Vagina (tissue), 2 donors: ENCODE results near the gene PLA2G4B. TPM values are rescaled to one million over a fixed set of nuclear protein-coding genes. Genes with fewer than 3 reads are reported as not detected.

ENCODE experiments used
- DNase-seq, 2 donors: peaks; one replicate each; pipeline ENCODE4 v3.0.0-alpha.2; 2017; ENCODE audit errors: extremely low spot score in 2 of 2
- H3K27ac ChIP-seq: fragments of 200-600 bp; sonication (generic); one replicate; pipeline ENCODE4 v1.5.1; 2019
- H3K27me3 ChIP-seq: fragments of 200-600 bp; sonication (generic); one replicate; pipeline ENCODE4 v1.5.1; 2019
- H3K36me3 ChIP-seq, 2 donors: fragments of 200-600 bp; sonication (generic); one replicate each; pipeline ENCODE4 v1.5.1; 2017 to 2019
- H3K4me1 ChIP-seq: fragments of 200-600 bp; sonication (generic); one replicate; pipeline ENCODE4 v1.5.1; 2019
- H3K4me3 ChIP-seq, 2 donors: fragments of 200-600 bp; sonication (generic); 1 replicate in 1 of 2; 2 replicates in 1 of 2; pipeline ENCODE4 v1.5.1; 2016 to 2019
- H3K9me3 ChIP-seq: fragments of 200-600 bp; sonication (generic); one replicate; pipeline ENCODE4 v1.5.1; 2019
- POLR2A ChIP-seq, 2 donors: fragments of 450-650 bp; IDR thresholded peaks; one replicate each; pipeline ENCODE4 v1.6.1; 2017; ENCODE audit warnings: antibody characterized with exemption in 2 of 2, mild to moderate bottlenecking in 2 of 2, moderate library complexity in 2 of 2
- POLR2AphosphoS5 ChIP-seq, 2 donors: sonication (generic); formaldehyde crosslinking; IDR thresholded peaks; one replicate each; pipeline ENCODE4 v1.9.0; 2017; ENCODE audit warnings: antibody characterized with exemption in 2 of 2, mild to moderate bottlenecking in 2 of 2, low read depth in 1 of 2; ENCODE audit not compliant: insufficient read depth in 1 of 2
- intact Hi-C: fragments of 100-400 bp; cut with DNase I; formaldehyde crosslinking; loops from one replicate; pipeline ENCODE4 v1.15.1; 2023
- total RNA-seq: library from RNA; depleted of rRNA; stranded (reverse); fragments of >200 nt; gene quantifications from one replicate; pipeline ENCODE4 v1.2.3, GENCODE V29; 2016
- TF ChIP-seq, protein P1 (sequence below), 3 experiments: fragments of 450-650 bp in 2 of 3; fragments of 200-600 bp in 1 of 3; sonication (generic) in 1 of 3; IDR thresholded peaks; one replicate each; pipeline ENCODE4 v1.5.1; 2017 to 2019; ENCODE audit warnings: antibody characterized with exemption in 3 of 3, mild to moderate bottlenecking in 2 of 3, moderate library complexity in 2 of 3

Gene PLA2G4B
- total RNA-seq, 1 donor from 2014 or later = 34.1 TPM

DNA sequence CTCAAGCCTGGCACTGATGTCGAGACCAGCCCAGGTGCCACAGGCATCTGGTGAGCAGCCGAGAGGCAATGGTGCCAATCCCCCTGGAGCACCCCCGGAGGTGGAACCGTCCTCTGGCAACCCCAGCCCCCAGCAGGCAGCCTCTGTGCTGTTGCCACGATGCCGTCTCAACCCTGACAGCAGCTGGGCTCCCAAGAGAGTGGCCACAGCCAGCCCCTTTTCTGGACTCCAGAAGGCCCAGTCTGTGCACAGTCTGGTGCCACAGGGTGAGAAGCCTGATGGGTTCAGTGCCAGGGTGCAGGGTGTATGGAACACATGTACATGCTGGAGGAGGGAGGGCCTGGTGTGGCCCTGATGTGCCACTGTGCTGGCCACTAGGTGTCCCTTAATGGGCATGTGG, 15.7 kb upstream of the PLA2G4B start:
- Histone ChIP-seq H3K36me3 (peaks cover 0 to 60% of the 10 kb centered on the region in 2 donors), H3K4me1 (peaks cover 8% of the 10 kb centered on the region)

DNA sequence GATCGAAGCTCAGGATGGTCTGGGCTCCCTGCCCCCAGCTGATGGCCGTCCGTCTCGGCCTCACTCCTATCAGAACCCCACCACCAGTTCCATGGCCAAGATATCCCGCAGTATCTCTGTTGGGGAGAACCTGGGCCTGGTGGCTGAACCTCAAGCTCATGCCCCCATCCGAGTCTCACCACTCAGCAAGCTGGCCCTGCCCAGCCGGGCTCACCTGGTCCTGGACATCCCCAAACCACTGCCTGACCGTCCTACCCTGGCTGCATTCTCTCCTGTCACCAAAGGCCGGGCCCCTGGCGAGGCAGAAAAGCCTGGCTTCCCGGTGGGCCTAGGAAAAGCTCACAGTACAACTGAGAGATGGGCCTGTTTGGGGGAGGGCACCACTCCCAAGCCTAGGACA, 15.1 kb upstream of the PLA2G4B start:
- intact Hi-C loops = no loop called here

More for the DNA sequence above, 15.7 kb upstream of the PLA2G4B start:
- intact Hi-C loops = no loop called here
- H3K9me3 ChIP-seq = no peaks in the 10 kb centered on the region
- no peak overlapping the region for H3K27ac ChIP-seq
- TF ChIP-seq POLR2AphosphoS5 (IDR thresholded peaks at IDR 0.05; ENCODE audit: insufficient read depth in 1 of 2, low read depth in 1 of 2) (no peak), POLR2A (IDR thresholded peaks at IDR 0.05) (no peak)
- TF ChIP-seq, protein P1, sequence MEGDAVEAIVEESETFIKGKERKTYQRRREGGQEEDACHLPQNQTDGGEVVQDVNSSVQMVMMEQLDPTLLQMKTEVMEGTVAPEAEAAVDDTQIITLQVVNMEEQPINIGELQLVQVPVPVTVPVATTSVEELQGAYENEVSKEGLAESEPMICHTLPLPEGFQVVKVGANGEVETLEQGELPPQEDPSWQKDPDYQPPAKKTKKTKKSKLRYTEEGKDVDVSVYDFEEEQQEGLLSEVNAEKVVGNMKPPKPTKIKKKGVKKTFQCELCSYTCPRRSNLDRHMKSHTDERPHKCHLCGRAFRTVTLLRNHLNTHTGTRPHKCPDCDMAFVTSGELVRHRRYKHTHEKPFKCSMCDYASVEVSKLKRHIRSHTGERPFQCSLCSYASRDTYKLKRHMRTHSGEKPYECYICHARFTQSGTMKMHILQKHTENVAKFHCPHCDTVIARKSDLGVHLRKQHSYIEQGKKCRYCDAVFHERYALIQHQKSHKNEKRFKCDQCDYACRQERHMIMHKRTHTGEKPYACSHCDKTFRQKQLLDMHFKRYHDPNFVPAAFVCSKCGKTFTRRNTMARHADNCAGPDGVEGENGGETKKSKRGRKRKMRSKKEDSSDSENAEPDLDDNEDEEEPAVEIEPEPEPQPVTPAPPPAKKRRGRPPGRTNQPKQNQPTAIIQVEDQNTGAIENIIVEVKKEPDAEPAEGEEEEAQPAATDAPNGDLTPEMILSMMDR (IDR thresholded peaks at IDR 0.05) = no peak
- no peak for DNase-seq
- no peaks in the 10 kb centered on the region for H3K27me3 ChIP-seq
- no peak overlapping the region for H3K4me3 ChIP-seq

DNA sequence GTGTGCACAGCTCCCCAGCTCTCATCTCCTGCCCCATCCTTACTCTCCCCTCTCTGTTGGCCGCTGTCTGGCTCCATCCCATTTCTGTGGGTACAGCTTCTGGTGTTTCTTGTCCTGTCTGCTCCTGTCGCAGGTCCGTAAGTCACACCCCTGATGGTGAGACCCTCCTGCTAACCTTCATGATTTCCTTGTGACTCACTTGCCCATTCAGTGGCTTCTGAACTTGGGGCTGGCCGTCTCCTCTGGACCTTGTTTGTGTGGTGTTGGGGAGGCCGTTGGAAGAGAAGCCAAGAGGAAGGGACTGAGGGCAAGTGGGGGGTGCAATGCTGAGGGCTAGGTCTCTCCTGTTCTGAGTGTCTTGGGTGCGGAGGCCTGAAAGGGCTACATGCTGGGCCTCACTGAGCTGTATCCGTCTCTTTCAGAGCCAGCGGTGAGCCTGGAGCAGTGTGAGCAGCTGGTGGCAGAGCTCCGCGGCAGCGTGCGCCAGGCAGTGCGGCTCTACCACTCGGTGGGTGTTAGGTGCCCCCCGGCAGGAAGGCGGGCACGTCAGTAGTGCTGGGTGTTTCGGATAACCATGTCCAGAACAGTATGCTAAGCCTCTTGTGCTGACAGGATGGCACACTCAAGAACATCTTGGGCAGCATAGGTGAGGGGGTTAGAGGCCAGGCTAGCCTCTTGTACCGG, 14.4 kb upstream of the PLA2G4B start:
- Histone ChIP-seq H3K4me1 (peaks cover 17% of the 10 kb centered on the region), H3K4me3 (no peak overlapping the region), H3K27ac (no peak overlapping the region), H3K36me3 (peaks cover 0 to 48% of the 10 kb centered on the region in 2 donors), H3K9me3 (no peaks in the 10 kb centered on the region), H3K27me3 (no peaks in the 10 kb centered on the region)
- TF ChIP-seq, protein P1 (IDR thresholded peaks at IDR 0.05) = no peak
- TF ChIP-seq POLR2AphosphoS5 (IDR thresholded peaks at IDR 0.05; ENCODE audit: insufficient read depth in 1 of 2, low read depth in 1 of 2) = no peak
- no peak for TF ChIP-seq POLR2A (IDR thresholded peaks at IDR 0.05)
- intact Hi-C loops = no loop called here
- no peak for DNase-seq

More for the DNA sequence above, 15.1 kb upstream of the PLA2G4B start:
- no peak overlapping the region for H3K27ac ChIP-seq
- no peaks in the 10 kb centered on the region for H3K27me3 ChIP-seq
- TF ChIP-seq, protein P1 (IDR thresholded peaks at IDR 0.05) = no peak
- no peak for TF ChIP-seq POLR2AphosphoS5 (IDR thresholded peaks at IDR 0.05; ENCODE audit: insufficient read depth in 1 of 2, low read depth in 1 of 2)
- TF ChIP-seq POLR2A (IDR thresholded peaks at IDR 0.05) = no peak
- peaks cover 0 to 55% of the 10 kb centered on the region in 2 donors for H3K36me3 ChIP-seq
- H3K4me1 ChIP-seq = peaks cover 10% of the 10 kb centered on the region
- H3K4me3 ChIP-seq = no peak overlapping the region
- H3K9me3 ChIP-seq = no peaks in the 10 kb centered on the region
- no peak for DNase-seq

DNA sequence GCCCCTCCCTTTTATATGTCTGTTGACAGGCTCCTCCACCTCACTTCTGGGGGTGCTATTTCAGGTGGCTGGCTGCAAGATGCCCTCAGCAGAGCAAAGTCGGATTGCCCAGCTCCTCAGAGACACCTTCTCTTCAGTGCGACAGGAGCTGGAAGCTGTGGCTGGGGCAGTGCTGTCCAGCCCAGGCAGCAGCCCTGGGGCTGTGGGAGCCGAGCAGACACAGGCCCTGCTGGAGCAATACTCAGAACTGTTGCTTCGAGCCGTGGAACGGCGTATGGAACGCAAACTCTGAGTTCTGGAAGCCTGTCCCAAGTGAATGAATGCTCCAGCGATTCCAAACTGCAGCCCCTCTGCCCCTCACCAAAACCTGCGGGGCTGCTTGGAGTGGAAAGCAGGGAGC, 13.5 kb upstream of the PLA2G4B start:
- intact Hi-C loops = no loop called here
- no peaks in the 10 kb centered on the region for H3K27me3 ChIP-seq
- DNase-seq = no peak
- no peak for TF ChIP-seq POLR2A (IDR thresholded peaks at IDR 0.05)
- TF ChIP-seq POLR2AphosphoS5 (IDR thresholded peaks at IDR 0.05; ENCODE audit: insufficient read depth in 1 of 2, low read depth in 1 of 2) = no peak
- TF ChIP-seq, protein P1 (IDR thresholded peaks at IDR 0.05) = no peak
- H3K36me3 ChIP-seq = peaks cover 0 to 40% of the 10 kb centered on the region in 2 donors
- H3K9me3 ChIP-seq = no peaks in the 10 kb centered on the region
- H3K4me1 ChIP-seq = peaks cover 26% of the 10 kb centered on the region
- no peak overlapping the region for H3K27ac ChIP-seq
- H3K4me3 ChIP-seq = no peak overlapping the region
